K562 (cell line): ENCODE measurements around the gene CSNK1D. TPM values are rescaled to one million over a fixed set of nuclear protein-coding genes. Genes with fewer than 3 reads are reported as not detected.
A peak's percentile ranks its signal among the peaks of the same experiment; 100 is the strongest.

Experiments
- CAMTA2 ChIP-seq: fragments of 250-450 bp; sonication (Bioruptor Pico); conservative IDR thresholded peaks from 2 replicates; pipeline ENCODE4 v1.5.1; 2022
- CBFA2T2 ChIP-seq: fragments of 450-650 bp; conservative IDR thresholded peaks from 2 replicates; pipeline ENCODE4 v1.6.1; 2017; ENCODE audit warnings: mild to moderate bottlenecking
- CBFA2T3 ChIP-seq: fragments of 450-650 bp; IDR thresholded peaks from 2 replicates; pipeline ENCODE4 v1.6.1; 2017
- GABPA ChIP-seq: fragments of 200-800 bp; sonication (Bioruptor generic); conservative IDR thresholded peaks from 2 replicates; pipeline ENCODE4 v1.6.1; 2016; ENCODE audit warnings: low read depth, missing genetic modification characterization, missing compliant biosample characterization
- MGA ChIP-seq: fragments of 450-650 bp; IDR thresholded peaks from 2 replicates; pipeline ENCODE4 v1.6.1; 2016; ENCODE audit warnings: mild to moderate bottlenecking, moderate library complexity
- NCOA1 ChIP-seq: fragments of 450-650 bp; IDR thresholded peaks from 2 replicates; pipeline ENCODE4 v1.6.1; 2016; ENCODE audit warnings: low read depth
- NRF1 ChIP-seq, 2 experiments: fragments of 450-650 bp; IDR thresholded peaks in 1 of 2; conservative IDR thresholded peaks in 1 of 2; 2 replicates each; pipeline ENCODE4 v1.6.1; 2014; ENCODE audit warnings: mild to moderate bottlenecking in 2 of 2
- ZBTB2 ChIP-seq: fragments of 450-650 bp; IDR thresholded peaks from 2 replicates; pipeline ENCODE4 v1.6.1; 2016; ENCODE audit warnings: antibody characterized with exemption
- ZBTB33 ChIP-seq: sonication (generic); formaldehyde crosslinking; IDR thresholded peaks from 2 replicates; pipeline ENCODE4 v1.8.1; 2023; ENCODE audit warnings: mild to moderate bottlenecking, missing genetic modification reagents
- ZBTB8A ChIP-seq: fragments of 450-650 bp; IDR thresholded peaks from 2 replicates; pipeline ENCODE4 v1.6.1; 2018; ENCODE audit warnings: mild to moderate bottlenecking, moderate library complexity; ENCODE audit not compliant: partially characterized antibody
- ZKSCAN1 ChIP-seq: fragments of 150-350 bp; IDR thresholded peaks from 2 replicates; pipeline ENCODE4 v1.6.1; 2016; ENCODE audit warnings: low read depth, low read length
- ZNF444 ChIP-seq: fragments of 250-450 bp; sonication (Bioruptor Pico); IDR thresholded peaks from 2 replicates; pipeline ENCODE4 v1.4.0; 2020; ENCODE audit warnings: mild to moderate bottlenecking, moderate library complexity
- ZNF644 ChIP-seq: fragments of 200-800 bp; sonication (Bioruptor generic); IDR thresholded peaks from 2 replicates; pipeline ENCODE4 v1.6.1; 2016; ENCODE audit warnings: low read depth, missing genetic modification characterization, missing compliant biosample characterization
- polyA plus RNA-seq, 8 experiments: library from polyadenylated mRNA; depleted of rRNA in 4 of 8; stranded (reverse) in 5 of 8; unstranded in 3 of 8; fragments of >200 nt; fragmentation: Nextera tagmentation in 2 of 8; fragmentation: Illumina TruSeq in 1 of 8; extraction: Ambion mirVana in 2 of 8; extraction: Trizol in 1 of 8; gene quantifications; 2 replicates each; pipeline versions ENCODE4 v1.2.1 to v1.2.3, GENCODE V29; 2011 to 2014; ENCODE audit warnings: inconsistent platforms in 1 of 8, missing spikeins in 1 of 8
- total RNA-seq, 7 experiments: library from RNA; depleted of rRNA in 6 of 7; stranded (reverse); fragments of >200 nt in 6 of 7; fragmentation: Illumina TruSeq in 2 of 7; extraction: Trizol in 2 of 7; gene quantifications; 2 replicates each; pipeline versions ENCODE4 v1.2.1 to v1.2.3, GENCODE V29; 2011 to 2021; ENCODE audit warnings: low replicate concordance in 1 of 7

CSNK1D gene
- total and polyA plus RNA-seq, 9 of the 15 experiments (the other 6 are each of a cell fraction or from before 2014, with no cell fraction given) = 6.5 to 133 (median 41.3) TPM

- TF ChIP-seq MGA (peak; percentile 69), ZBTB2 (peak; percentile 33; the same call in 1 of the 2 replicates), ZKSCAN1 (no peak), GABPA (tag) (peak; percentile 67), CAMTA2 (CRISPR knock-in tag) (no peak), CBFA2T2 (0 out of 2 replicates have a peak, but pooled peaks have one; percentile 30), ZBTB33 (CRISPR knock-in tag) (no peak), NRF1 (conservative IDR thresholded peaks at IDR 0.05 in 1 of 2, IDR thresholded peaks at IDR 0.05 in 1 of 2) (no peak), ZNF644 (no peak), ZBTB8A (no peak), ZNF444 (CRISPR knock-in tag) (no peak), CBFA2T3 (peak; percentile 70), NCOA1 (peak; percentile 26; the same call in 1 of the 2 replicates)
Observed at GRCh38 chr17:82200743-82201497, 72.6 kb downstream of the CSNK1D start (continued).
